H9 (cell line): ENCODE data around the gene TOGARAM2. TPM values are rescaled to one million over a fixed set of nuclear protein-coding genes. Genes with fewer than 3 reads are reported as not detected.

Experiments
- DNase-seq: peaks from one replicate; pipeline ENCODE4 v3.0.0-alpha.2; 2017
- H2AFZ ChIP-seq: one replicate; pipeline ENCODE4 v1.6.1; 2013; ENCODE audit warnings: mild to moderate bottlenecking, low read length, control low read depth, moderate library complexity
- H2AK5ac ChIP-seq: 2 replicates; pipeline ENCODE4 v1.6.1; 2013; ENCODE audit warnings: low read length, control low read depth, mixed read lengths; ENCODE audit not compliant: insufficient read length
- H2BK120ac ChIP-seq: one replicate; pipeline ENCODE4 v1.6.1; 2013; ENCODE audit warnings: low read depth, mild to moderate bottlenecking, low read length, control low read depth, inconsistent platforms; ENCODE audit not compliant: poor library complexity, severe bottlenecking
- H2BK12ac ChIP-seq: 2 replicates; pipeline ENCODE4 v1.6.1; 2013; ENCODE audit warnings: low read length, control low read depth, mixed read lengths, low read depth; ENCODE audit not compliant: insufficient read length
- H2BK15ac ChIP-seq: 2 replicates; pipeline ENCODE4 v1.6.1; 2013; ENCODE audit warnings: low read depth, low read length, control low read depth
- H2BK20ac ChIP-seq: one replicate; pipeline ENCODE4 v1.6.1; 2013; ENCODE audit warnings: low read depth, mild to moderate bottlenecking, low read length, control low read depth, inconsistent platforms; ENCODE audit not compliant: poor library complexity, severe bottlenecking
- H2BK5ac ChIP-seq: 2 replicates; pipeline ENCODE4 v1.6.1; 2013; ENCODE audit warnings: low read length, control low read depth, mixed read lengths; ENCODE audit not compliant: insufficient read length
- H3K14ac ChIP-seq: 2 replicates; pipeline ENCODE4 v1.6.1; 2013; ENCODE audit warnings: low read length, control low read depth; ENCODE audit not compliant: insufficient read depth
- H3K18ac ChIP-seq: 2 replicates; pipeline ENCODE4 v1.6.1; 2013; ENCODE audit warnings: low read depth, mild to moderate bottlenecking, mixed read lengths, low read length, control low read depth; ENCODE audit not compliant: insufficient read length
- H3K23ac ChIP-seq: 2 replicates; pipeline ENCODE4 v1.6.1; 2013; ENCODE audit warnings: low read length, control low read depth, mixed read lengths, low read depth; ENCODE audit not compliant: insufficient read length
- H3K23me2 ChIP-seq: 2 replicates; pipeline ENCODE4 v1.6.1; 2013; ENCODE audit warnings: low read depth, mild to moderate bottlenecking, mixed read lengths, low read length, control low read depth; ENCODE audit not compliant: insufficient read length, poor library complexity, severe bottlenecking
- H3K27ac ChIP-seq: 2 replicates; pipeline ENCODE4 v1.5.1; 2013; ENCODE audit warnings: low read length, control low read depth, mixed read lengths, low read depth; ENCODE audit not compliant: insufficient read length
- H3K27me3 ChIP-seq: 2 replicates; pipeline ENCODE4 v1.6.1; 2013; ENCODE audit warnings: low read length, control low read depth, inconsistent platforms; ENCODE audit not compliant: insufficient read depth
- H3K4ac ChIP-seq: 2 replicates; pipeline ENCODE4 v1.6.1; 2013; ENCODE audit warnings: low read depth, mild to moderate bottlenecking, control low read depth, inconsistent platforms, low read length, moderate library complexity
- H3K4me1 ChIP-seq: 2 replicates; pipeline ENCODE4 v1.6.1; 2013; ENCODE audit warnings: low read length, control low read depth, inconsistent platforms; ENCODE audit not compliant: insufficient read depth
- H3K4me2 ChIP-seq: 2 replicates; pipeline ENCODE4 v1.6.1; 2013; ENCODE audit warnings: low read length, control low read depth, mixed read lengths; ENCODE audit not compliant: insufficient read length, insufficient read depth
- H3K56ac ChIP-seq: 2 replicates; pipeline ENCODE4 v1.6.1; 2013; ENCODE audit warnings: low read depth, mild to moderate bottlenecking, mixed read lengths, low read length, control low read depth; ENCODE audit not compliant: insufficient read length
- H3K79me1 ChIP-seq: 2 replicates; pipeline ENCODE4 v1.6.1; 2013; ENCODE audit warnings: low read depth, mild to moderate bottlenecking, moderate library complexity, low read length, control low read depth, inconsistent platforms; ENCODE audit not compliant: insufficient read depth, poor library complexity, severe bottlenecking
- H3K79me2 ChIP-seq: 2 replicates; pipeline ENCODE4 v1.6.1; 2013; ENCODE audit warnings: low read length, control low read depth, inconsistent platforms; ENCODE audit not compliant: insufficient read depth
- H3K9ac ChIP-seq: 2 replicates; pipeline ENCODE4 v1.6.1; 2013; ENCODE audit warnings: low read length, control low read depth, mixed read lengths; ENCODE audit not compliant: insufficient read length; ENCODE audit errors: extremely low read depth
- H3K9me3 ChIP-seq: one replicate; pipeline ENCODE4 v1.6.1; 2013; ENCODE audit warnings: low read depth, low read length, inconsistent platforms; ENCODE audit not compliant: control insufficient read depth
- H3T11ph ChIP-seq: one replicate; pipeline ENCODE4 v1.6.1; 2013; ENCODE audit warnings: mild to moderate bottlenecking, low read length, control low read depth, inconsistent platforms
- H4K20me1 ChIP-seq: one replicate; pipeline ENCODE4 v1.6.1; 2013; ENCODE audit not compliant: control insufficient read depth, insufficient read length, insufficient read depth
- H4K5ac ChIP-seq: 2 replicates; pipeline ENCODE4 v1.6.1; 2013; ENCODE audit warnings: low read depth, mild to moderate bottlenecking, mixed read lengths, low read length, control low read depth; ENCODE audit not compliant: insufficient read length
- H4K8ac ChIP-seq: replicated peaks from 2 replicates; pipeline ENCODE4 v1.6.1; 2013; ENCODE audit warnings: low read length, control low read depth, mixed read lengths, low read depth; ENCODE audit not compliant: insufficient read length
- H4K91ac ChIP-seq: 2 replicates; pipeline ENCODE4 v1.6.1; 2013; ENCODE audit warnings: low read depth, mild to moderate bottlenecking, moderate library complexity, mixed read lengths, low read length, control low read depth; ENCODE audit not compliant: insufficient read length
- H3K27ac Mint-ChIP-seq, 3 experiments: 2 replicates in 2 of 3; 3 replicates in 1 of 3; pipeline ENCODE4 v1.8.0; 2020 to 2021; ENCODE audit warnings: mixed read lengths in 3 of 3, mild to moderate bottlenecking in 1 of 3, moderate library complexity in 1 of 3
- H3K27me3 Mint-ChIP-seq: 2 replicates; pipeline ENCODE4 v1.8.0; 2021; ENCODE audit warnings: low read depth, mild to moderate bottlenecking, moderate library complexity, mixed read lengths
- H3K36me3 Mint-ChIP-seq, 3 experiments: 2 replicates in 2 of 3; 3 replicates in 1 of 3; pipeline ENCODE4 v1.8.0; 2020 to 2021; ENCODE audit warnings: low read depth in 3 of 3, mixed read lengths in 3 of 3; ENCODE audit not compliant: insufficient read depth in 1 of 3
- H3K4me1 Mint-ChIP-seq, 2 experiments: 2 replicates each; pipeline ENCODE4 v1.8.0; 2020; ENCODE audit warnings: mixed read lengths in 2 of 2
- H3K4me3 Mint-ChIP-seq, 2 experiments: 2 replicates in 1 of 2; 3 replicates in 1 of 2; pipeline ENCODE4 v1.8.0; 2020 to 2021; ENCODE audit warnings: mild to moderate bottlenecking in 2 of 2, mixed read lengths in 2 of 2, moderate library complexity in 1 of 2
- H3K9me3 Mint-ChIP-seq, 2 experiments: 2 replicates in 1 of 2; 3 replicates in 1 of 2; pipeline ENCODE4 v1.8.0; 2020; ENCODE audit warnings: mild to moderate bottlenecking in 2 of 2, mixed read lengths in 2 of 2, moderate library complexity in 1 of 2
- CTCF ChIP-seq: fragments of 200-600 bp; sonication (generic); conservative IDR thresholded peaks from 3 replicates; pipeline ENCODE4 v1.8.0; 2021; ENCODE audit warnings: antibody characterized with exemption, mild to moderate bottlenecking
- WGBS: extraction: QIAGEN DNeasy Blood & Tissue Kit; methylation state at CpG from one replicate; pipeline ENCODE4 v1.1.7; 2013; ENCODE audit warnings: missing lambda C conversion rate, low lambda C conversion rate, mixed read lengths; ENCODE audit not compliant: insufficient read length; ENCODE audit errors: extremely low coverage; 5-methylcytosine and 5-hydroxymethylcytosine counted together
- total RNA-seq: library from RNA; stranded (reverse); gene quantifications from 2 replicates; pipeline ENCODE4 v1.2.1, GENCODE V29; 2021

The TOGARAM2 gene
- total RNA-seq, 1 experiment from 2014 or later: 0.83 TPM

GRCh38 chr2:29023188-29023587 is 42.1 kb downstream of the TOGARAM2 start:
- no peak overlapping the region for H2BK20ac ChIP-seq
- no peak overlapping the region for H3K9ac ChIP-seq
- H2BK12ac ChIP-seq: no peak overlapping the region
- Mint-ChIP-seq H3K27ac (no peak overlapping the region; a peak in 1 of 7 replicates), H3K36me3 (no peaks in the 10 kb centered on the region), H3K4me1 (peaks cover 5 to 19% of the 10 kb centered on the region in 2 experiments; a peak in 2 of 4 replicates), H3K27me3 (no peaks in the 10 kb centered on the region; the same call in 1 of the 2 replicates), H3K4me3 (no peak overlapping the region), H3K9me3 (0 out of 5 replicates have a peak, but pooled peaks cover 0 to 3% of the 10 kb centered on the region in 2 experiments)
- no peak overlapping the region for H2BK120ac ChIP-seq
- H2BK15ac ChIP-seq: no peak overlapping the region
- H3K4me1 ChIP-seq: no peaks in the 10 kb centered on the region
- no peak overlapping the region for H4K91ac ChIP-seq
- no peaks in the 10 kb centered on the region for H3K23me2 ChIP-seq
- no peak for DNase-seq
- no peak overlapping the region for H3K27ac ChIP-seq
- no peak overlapping the region for H3K18ac ChIP-seq
- peak overlapping the region; percentile 27 for H4K8ac ChIP-seq
- H3K79me2 ChIP-seq: no peaks in the 10 kb centered on the region
- no CpG with 5 or more reads among the region's 4 CpGs for WGBS
- H3K9me3 ChIP-seq: no peaks in the 10 kb centered on the region
- no peaks in the 10 kb centered on the region for H3K79me1 ChIP-seq
- no peak overlapping the region for H3K56ac ChIP-seq
- H3K23ac ChIP-seq: no peak overlapping the region
- H2BK5ac ChIP-seq: no peak overlapping the region
- H3K4me2 ChIP-seq: no peak overlapping the region
- no peak overlapping the region; the same call in 1 of the 2 replicates for H3K14ac ChIP-seq
- no peak overlapping the region for H2AK5ac ChIP-seq
- H2AFZ ChIP-seq: no peak overlapping the region
- no peaks in the 10 kb centered on the region for H3K27me3 ChIP-seq
- H3T11ph ChIP-seq: no peak overlapping the region
- no peak for TF ChIP-seq CTCF
- no peak overlapping the region for H4K5ac ChIP-seq
- H3K4ac ChIP-seq: no peak overlapping the region
- no peaks in the 10 kb centered on the region for H4K20me1 ChIP-seq
